B cell (primary cell): ENCODE results near the gene IL1RL1. TPM values are rescaled to one million over a fixed set of nuclear protein-coding genes. Genes with fewer than 3 reads are reported as not detected.

Source experiments
- ATAC-seq: fragments of 200-7000 bp; cut with Tn5 transposase; one replicate; pipeline ENCODE4 v1.10.0; 2021; ENCODE audit warnings: low read depth, mild to moderate bottlenecking, moderate number of reproducible peaks, moderate library complexity
- CTCF ChIA-PET: fragments of 350-600 bp; sonication (Branson Sonifier 250); formaldehyde crosslinking; loops from one replicate; lab custom pipeline; 2021; ENCODE audit warnings: antibody characterized with exemption, inconsistent platforms; lab: Charles Lee
- POLR2A ChIA-PET: fragments of 350-600 bp; sonication (Branson Sonifier 250); formaldehyde crosslinking; loops from one replicate; lab custom pipeline; 2021; ENCODE audit warnings: antibody characterized with exemption; lab: Charles Lee
- DNase-seq: peaks from one replicate; pipeline ENCODE4 v3.0.0; 2013
- H2AFZ ChIP-seq: 2 replicates; pipeline ENCODE4 v1.6.1; 2012; ENCODE audit warnings: mild to moderate bottlenecking, low read depth, low read length; ENCODE audit not compliant: insufficient read depth, poor library complexity, severe bottlenecking
- H3K27ac ChIP-seq, 2 donors: 1 replicate in 1 of 2; 2 replicates in 1 of 2; pipeline ENCODE4 v1.5.1; 2012 to 2013; ENCODE audit warnings: low read length in 2 of 2, mild to moderate bottlenecking in 2 of 2, moderate library complexity in 1 of 2
- H3K27me3 ChIP-seq, 4 experiments: fragments of 200-600 bp in 1 of 4; sonication (generic) in 1 of 4; replicated peaks in 1 of 4; 1 replicate in 2 of 4; 2 replicates in 2 of 4; pipeline versions ENCODE4 v1.6.1 to v1.7.0; 2013 to 2016; ENCODE audit warnings: low read length in 3 of 4, mild to moderate bottlenecking in 2 of 4, mixed read lengths in 1 of 4, moderate library complexity in 1 of 4; ENCODE audit not compliant: insufficient read depth in 4 of 4, control insufficient read depth in 3 of 4; ENCODE audit errors: control extremely low read depth in 1 of 4
- H3K36me3 ChIP-seq, 2 experiments: replicated peaks in 1 of 2; 1 replicate in 1 of 2; 2 replicates in 1 of 2; pipeline versions ENCODE4 v1.6.1 to v1.7.1; 2013; ENCODE audit warnings: low read length in 1 of 2; ENCODE audit not compliant: insufficient read depth in 2 of 2, control insufficient read depth in 1 of 2; ENCODE audit errors: control extremely low read depth in 1 of 2, extremely low read depth in 1 of 2
- H3K4me1 ChIP-seq, 2 donors: fragments of 200-600 bp in 1 of 2; sonication (generic) in 1 of 2; 1 replicate in 1 of 2; 2 replicates in 1 of 2; pipeline versions ENCODE4 v1.5.1 to v1.6.1; 2013 to 2017; ENCODE audit warnings: low read length in 2 of 2; ENCODE audit not compliant: control insufficient read depth in 2 of 2, insufficient read depth in 2 of 2
- H3K4me2 ChIP-seq: replicated peaks from 2 replicates; pipeline ENCODE3; 2012; ENCODE audit warnings: mild to moderate bottlenecking, low read depth, low read length; ENCODE audit not compliant: poor library complexity, severe bottlenecking
- H3K4me3 ChIP-seq, 5 experiments: fragments of 200-600 bp in 1 of 5; sonication (generic) in 1 of 5; 1 replicate in 3 of 5; 2 replicates in 2 of 5; pipeline versions ENCODE4 v1.5.1 to v1.7.0; 2011 to 2016; ENCODE audit warnings: low read length in 4 of 5, mild to moderate bottlenecking in 4 of 5, low read depth in 2 of 5, control low read depth in 1 of 5, moderate library complexity in 1 of 5; ENCODE audit not compliant: insufficient read depth in 1 of 5; ENCODE audit errors: control extremely low read depth in 1 of 5, extremely low read depth in 1 of 5
- H3K79me2 ChIP-seq: fragments of 200-600 bp; sonication (generic); one replicate; pipeline ENCODE4 v1.6.0; 2016; ENCODE audit warnings: low read length; ENCODE audit not compliant: control insufficient read depth, insufficient read depth
- H3K9ac ChIP-seq: fragments of 200-600 bp; sonication (generic); 2 replicates; pipeline ENCODE4 v1.6.1; 2017; ENCODE audit warnings: mild to moderate bottlenecking, low read length, moderate library complexity
- H3K9me3 ChIP-seq, 3 donors: one replicate each; pipeline versions ENCODE4 v1.6.1 to v1.7.1; 2013; ENCODE audit warnings: low read length in 2 of 3; ENCODE audit not compliant: control insufficient read depth in 2 of 3, insufficient read depth in 1 of 3; ENCODE audit errors: control extremely low read depth in 1 of 3
- H4K20me1 ChIP-seq: 2 replicates; pipeline ENCODE4 v1.6.0; 2012; ENCODE audit warnings: mild to moderate bottlenecking, low read length; ENCODE audit not compliant: insufficient read depth, control insufficient read depth, poor library complexity, severe bottlenecking
- H3K27ac Mint-ChIP-seq: one replicate; pipeline ENCODE4 v1.8.0; 2021; ENCODE audit warnings: mixed read lengths
- H3K27me3 Mint-ChIP-seq: one replicate; pipeline ENCODE4 v1.8.0; 2021; ENCODE audit warnings: mixed read lengths
- H3K4me1 Mint-ChIP-seq: one replicate; pipeline ENCODE4 v1.8.0; 2021; ENCODE audit warnings: mixed read lengths
- H3K4me3 Mint-ChIP-seq: one replicate; pipeline ENCODE4 v1.8.0; 2021; ENCODE audit warnings: mixed read lengths
- H3K9me3 Mint-ChIP-seq: one replicate; pipeline ENCODE4 v1.8.0; 2022; ENCODE audit warnings: mixed read lengths; ENCODE audit not compliant: insufficient read depth
- CTCF ChIP-seq: fragments of 200-600 bp; IDR thresholded peaks from one replicate; pipeline ENCODE4 v1.8.0; 2022; ENCODE audit warnings: antibody characterized with exemption, mild to moderate bottlenecking
- EZH2 ChIP-seq: IDR thresholded peaks from 2 replicates; pipeline ENCODE4 v1.6.1; 2012; ENCODE audit warnings: borderline replicate concordance, low read depth, mild to moderate bottlenecking, moderate library complexity, low read length; ENCODE audit not compliant: insufficient read depth, poor library complexity, severe bottlenecking
- WGBS: methylation state at CpG from one replicate; pipeline ENCODE4 v1.1.5; 2013; ENCODE audit warnings: missing lambda C conversion rate; ENCODE audit not compliant: insufficient coverage; 5-methylcytosine and 5-hydroxymethylcytosine counted together
- intact Hi-C: fragments of 100-400 bp; cut with micrococcal nuclease; formaldehyde crosslinking; loops from one replicate; pipeline ENCODE4 v1.10.0; 2022
- polyA plus RNA-seq: library from polyadenylated mRNA; depleted of rRNA; stranded (reverse); fragments of >200 nt; gene quantifications from 2 replicates; pipeline ENCODE4 v1.2.3, GENCODE V29; 2012
- total RNA-seq, 2 donors: library from RNA; stranded (reverse); fragments of 120-200 nt in 1 of 2; gene quantifications; 1 replicate in 1 of 2; 2 replicates in 1 of 2; pipeline versions ENCODE4 v1.2.3 to v1.2.4, GENCODE V29; 2013 to 2022

IL1RL1 gene
- total and polyA plus RNA-seq, 2 donors (not counting 1 experiment from before 2014, with no cell fraction given) = not detected

GRCh38 chr2:102290594-102290993, 20.8 kb upstream of the IL1RL1 start:
- no peaks in the 10 kb centered on the region for H3K9me3 ChIP-seq
- H3K4me1 ChIP-seq = peaks cover 0 to 3% of the 10 kb centered on the region in 2 donors
- no peak overlapping the region for H3K27ac ChIP-seq
- ChIA-PET POLR2A (no interaction called here), CTCF (no interaction called here)
- TF ChIP-seq CTCF (no peak), EZH2 (no peak)
- peaks cover 0 to 7% (median under 1%) of the 10 kb centered on the region in 4 experiments for H3K27me3 ChIP-seq
- no peak overlapping the region for H3K9ac ChIP-seq
- no peak overlapping the region for H3K4me2 ChIP-seq
- H3K4me3 ChIP-seq = no peak overlapping the region
- H3K27ac Mint-ChIP-seq = no peak overlapping the region
- no peaks in the 10 kb centered on the region for H4K20me1 ChIP-seq
- intact Hi-C loops = no loop called here
- H2AFZ ChIP-seq = no peak overlapping the region
- H3K36me3 ChIP-seq = no peaks in the 10 kb centered on the region
- peaks cover 17% of the 10 kb centered on the region for H3K27me3 Mint-ChIP-seq
- no peaks in the 10 kb centered on the region for H3K9me3 Mint-ChIP-seq
- H3K4me1 Mint-ChIP-seq = no peaks in the 10 kb centered on the region
- DNase-seq (no peak), ATAC-seq (no peak)
- no peaks in the 10 kb centered on the region for H3K79me2 ChIP-seq
- no peak overlapping the region for H3K4me3 Mint-ChIP-seq

GRCh38 chr2:102291319-102292075, 19.9 kb upstream of the IL1RL1 start:
- Histone ChIP-seq H3K4me1 (peaks cover 0 to 3% of the 10 kb centered on the region in 2 donors), H3K4me2 (no peak overlapping the region), H4K20me1 (no peaks in the 10 kb centered on the region), H3K36me3 (no peaks in the 10 kb centered on the region), H3K9ac (no peak overlapping the region), H3K79me2 (no peaks in the 10 kb centered on the region), H3K27me3 (peaks cover 0 to 7% (median under 1%) of the 10 kb centered on the region in 4 experiments), H2AFZ (no peak overlapping the region), H3K9me3 (no peaks in the 10 kb centered on the region), H3K27ac (no peak overlapping the region), H3K4me3 (no peak overlapping the region)
- ChIA-PET POLR2A (no interaction called here), CTCF (no interaction called here)
- Mint-ChIP-seq H3K27me3 (peaks cover 20% of the 10 kb centered on the region), H3K4me3 (no peak overlapping the region), H3K9me3 (no peaks in the 10 kb centered on the region), H3K4me1 (no peaks in the 10 kb centered on the region), H3K27ac (no peak overlapping the region)
- ATAC-seq (no peak), DNase-seq (no peak)
- WGBS = 0% methylated on average over 1 of the region's 4 CpGs
- no peak for TF ChIP-seq CTCF
- TF ChIP-seq EZH2 = no peak
- intact Hi-C loops = no loop called here
